H9 (cell line): ENCODE results near the gene TMEM185B. TPM values are rescaled to one million over a fixed set of nuclear protein-coding genes. Genes with fewer than 3 reads are reported as not detected.

Experiments
- DNase-seq: peaks from one replicate; pipeline ENCODE4 v3.0.0-alpha.2; 2017
- H2AFZ ChIP-seq: one replicate; pipeline ENCODE4 v1.6.1; 2013; ENCODE audit warnings: mild to moderate bottlenecking, low read length, control low read depth, moderate library complexity
- H2AK5ac ChIP-seq: 2 replicates; pipeline ENCODE4 v1.6.1; 2013; ENCODE audit warnings: low read length, control low read depth, mixed read lengths; ENCODE audit not compliant: insufficient read length
- H2BK120ac ChIP-seq: one replicate; pipeline ENCODE4 v1.6.1; 2013; ENCODE audit warnings: low read depth, mild to moderate bottlenecking, low read length, control low read depth, inconsistent platforms; ENCODE audit not compliant: poor library complexity, severe bottlenecking
- H2BK12ac ChIP-seq: 2 replicates; pipeline ENCODE4 v1.6.1; 2013; ENCODE audit warnings: low read length, control low read depth, mixed read lengths, low read depth; ENCODE audit not compliant: insufficient read length
- H2BK15ac ChIP-seq: 2 replicates; pipeline ENCODE4 v1.6.1; 2013; ENCODE audit warnings: low read depth, low read length, control low read depth
- H2BK20ac ChIP-seq: one replicate; pipeline ENCODE4 v1.6.1; 2013; ENCODE audit warnings: low read depth, mild to moderate bottlenecking, low read length, control low read depth, inconsistent platforms; ENCODE audit not compliant: poor library complexity, severe bottlenecking
- H2BK5ac ChIP-seq: 2 replicates; pipeline ENCODE4 v1.6.1; 2013; ENCODE audit warnings: low read length, control low read depth, mixed read lengths; ENCODE audit not compliant: insufficient read length
- H3K14ac ChIP-seq: 2 replicates; pipeline ENCODE4 v1.6.1; 2013; ENCODE audit warnings: low read length, control low read depth; ENCODE audit not compliant: insufficient read depth
- H3K18ac ChIP-seq: 2 replicates; pipeline ENCODE4 v1.6.1; 2013; ENCODE audit warnings: low read depth, mild to moderate bottlenecking, mixed read lengths, low read length, control low read depth; ENCODE audit not compliant: insufficient read length
- H3K23ac ChIP-seq: 2 replicates; pipeline ENCODE4 v1.6.1; 2013; ENCODE audit warnings: low read length, control low read depth, mixed read lengths, low read depth; ENCODE audit not compliant: insufficient read length
- H3K23me2 ChIP-seq: 2 replicates; pipeline ENCODE4 v1.6.1; 2013; ENCODE audit warnings: low read depth, mild to moderate bottlenecking, mixed read lengths, low read length, control low read depth; ENCODE audit not compliant: insufficient read length, poor library complexity, severe bottlenecking
- H3K27ac ChIP-seq: 2 replicates; pipeline ENCODE4 v1.5.1; 2013; ENCODE audit warnings: low read length, control low read depth, mixed read lengths, low read depth; ENCODE audit not compliant: insufficient read length
- H3K27me3 ChIP-seq: 2 replicates; pipeline ENCODE4 v1.6.1; 2013; ENCODE audit warnings: low read length, control low read depth, inconsistent platforms; ENCODE audit not compliant: insufficient read depth
- H3K4ac ChIP-seq: 2 replicates; pipeline ENCODE4 v1.6.1; 2013; ENCODE audit warnings: low read depth, mild to moderate bottlenecking, control low read depth, inconsistent platforms, low read length, moderate library complexity
- H3K4me1 ChIP-seq: 2 replicates; pipeline ENCODE4 v1.6.1; 2013; ENCODE audit warnings: low read length, control low read depth, inconsistent platforms; ENCODE audit not compliant: insufficient read depth
- H3K4me2 ChIP-seq: 2 replicates; pipeline ENCODE4 v1.6.1; 2013; ENCODE audit warnings: low read length, control low read depth, mixed read lengths; ENCODE audit not compliant: insufficient read length, insufficient read depth
- H3K56ac ChIP-seq: 2 replicates; pipeline ENCODE4 v1.6.1; 2013; ENCODE audit warnings: low read depth, mild to moderate bottlenecking, mixed read lengths, low read length, control low read depth; ENCODE audit not compliant: insufficient read length
- H3K79me1 ChIP-seq: 2 replicates; pipeline ENCODE4 v1.6.1; 2013; ENCODE audit warnings: low read depth, mild to moderate bottlenecking, moderate library complexity, low read length, control low read depth, inconsistent platforms; ENCODE audit not compliant: insufficient read depth, poor library complexity, severe bottlenecking
- H3K79me2 ChIP-seq: 2 replicates; pipeline ENCODE4 v1.6.1; 2013; ENCODE audit warnings: low read length, control low read depth, inconsistent platforms; ENCODE audit not compliant: insufficient read depth
- H3K9ac ChIP-seq: 2 replicates; pipeline ENCODE4 v1.6.1; 2013; ENCODE audit warnings: low read length, control low read depth, mixed read lengths; ENCODE audit not compliant: insufficient read length; ENCODE audit errors: extremely low read depth
- H3K9me3 ChIP-seq: one replicate; pipeline ENCODE4 v1.6.1; 2013; ENCODE audit warnings: low read depth, low read length, inconsistent platforms; ENCODE audit not compliant: control insufficient read depth
- H3T11ph ChIP-seq: one replicate; pipeline ENCODE4 v1.6.1; 2013; ENCODE audit warnings: mild to moderate bottlenecking, low read length, control low read depth, inconsistent platforms
- H4K20me1 ChIP-seq: one replicate; pipeline ENCODE4 v1.6.1; 2013; ENCODE audit not compliant: control insufficient read depth, insufficient read length, insufficient read depth
- H4K5ac ChIP-seq: 2 replicates; pipeline ENCODE4 v1.6.1; 2013; ENCODE audit warnings: low read depth, mild to moderate bottlenecking, mixed read lengths, low read length, control low read depth; ENCODE audit not compliant: insufficient read length
- H4K8ac ChIP-seq: replicated peaks from 2 replicates; pipeline ENCODE4 v1.6.1; 2013; ENCODE audit warnings: low read length, control low read depth, mixed read lengths, low read depth; ENCODE audit not compliant: insufficient read length
- H4K91ac ChIP-seq: 2 replicates; pipeline ENCODE4 v1.6.1; 2013; ENCODE audit warnings: low read depth, mild to moderate bottlenecking, moderate library complexity, mixed read lengths, low read length, control low read depth; ENCODE audit not compliant: insufficient read length
- H3K27ac Mint-ChIP-seq, 3 experiments: 2 replicates in 2 of 3; 3 replicates in 1 of 3; pipeline ENCODE4 v1.8.0; 2020 to 2021; ENCODE audit warnings: mixed read lengths in 3 of 3, mild to moderate bottlenecking in 1 of 3, moderate library complexity in 1 of 3
- H3K27me3 Mint-ChIP-seq: 2 replicates; pipeline ENCODE4 v1.8.0; 2021; ENCODE audit warnings: low read depth, mild to moderate bottlenecking, moderate library complexity, mixed read lengths
- H3K36me3 Mint-ChIP-seq, 3 experiments: 2 replicates in 2 of 3; 3 replicates in 1 of 3; pipeline ENCODE4 v1.8.0; 2020 to 2021; ENCODE audit warnings: low read depth in 3 of 3, mixed read lengths in 3 of 3; ENCODE audit not compliant: insufficient read depth in 1 of 3
- H3K4me1 Mint-ChIP-seq, 2 experiments: 2 replicates each; pipeline ENCODE4 v1.8.0; 2020; ENCODE audit warnings: mixed read lengths in 2 of 2
- H3K4me3 Mint-ChIP-seq, 2 experiments: 2 replicates in 1 of 2; 3 replicates in 1 of 2; pipeline ENCODE4 v1.8.0; 2020 to 2021; ENCODE audit warnings: mild to moderate bottlenecking in 2 of 2, mixed read lengths in 2 of 2, moderate library complexity in 1 of 2
- H3K9me3 Mint-ChIP-seq, 2 experiments: 2 replicates in 1 of 2; 3 replicates in 1 of 2; pipeline ENCODE4 v1.8.0; 2020; ENCODE audit warnings: mild to moderate bottlenecking in 2 of 2, mixed read lengths in 2 of 2, moderate library complexity in 1 of 2
- WGBS: extraction: QIAGEN DNeasy Blood & Tissue Kit; methylation state at CpG from one replicate; pipeline ENCODE4 v1.1.7; 2013; ENCODE audit warnings: missing lambda C conversion rate, low lambda C conversion rate, mixed read lengths; ENCODE audit not compliant: insufficient read length; ENCODE audit errors: extremely low coverage; 5-methylcytosine and 5-hydroxymethylcytosine counted together
- total RNA-seq: library from RNA; stranded (reverse); gene quantifications from 2 replicates; pipeline ENCODE4 v1.2.1, GENCODE V29; 2021
- TF ChIP-seq, protein P1 (sequence below): fragments of 200-600 bp; sonication (generic); conservative IDR thresholded peaks from 3 replicates; pipeline ENCODE4 v1.8.0; 2021; ENCODE audit warnings: antibody characterized with exemption, mild to moderate bottlenecking

The TMEM185B gene
- total RNA-seq, 1 experiment from 2014 or later = 29.0 TPM

DNA sequence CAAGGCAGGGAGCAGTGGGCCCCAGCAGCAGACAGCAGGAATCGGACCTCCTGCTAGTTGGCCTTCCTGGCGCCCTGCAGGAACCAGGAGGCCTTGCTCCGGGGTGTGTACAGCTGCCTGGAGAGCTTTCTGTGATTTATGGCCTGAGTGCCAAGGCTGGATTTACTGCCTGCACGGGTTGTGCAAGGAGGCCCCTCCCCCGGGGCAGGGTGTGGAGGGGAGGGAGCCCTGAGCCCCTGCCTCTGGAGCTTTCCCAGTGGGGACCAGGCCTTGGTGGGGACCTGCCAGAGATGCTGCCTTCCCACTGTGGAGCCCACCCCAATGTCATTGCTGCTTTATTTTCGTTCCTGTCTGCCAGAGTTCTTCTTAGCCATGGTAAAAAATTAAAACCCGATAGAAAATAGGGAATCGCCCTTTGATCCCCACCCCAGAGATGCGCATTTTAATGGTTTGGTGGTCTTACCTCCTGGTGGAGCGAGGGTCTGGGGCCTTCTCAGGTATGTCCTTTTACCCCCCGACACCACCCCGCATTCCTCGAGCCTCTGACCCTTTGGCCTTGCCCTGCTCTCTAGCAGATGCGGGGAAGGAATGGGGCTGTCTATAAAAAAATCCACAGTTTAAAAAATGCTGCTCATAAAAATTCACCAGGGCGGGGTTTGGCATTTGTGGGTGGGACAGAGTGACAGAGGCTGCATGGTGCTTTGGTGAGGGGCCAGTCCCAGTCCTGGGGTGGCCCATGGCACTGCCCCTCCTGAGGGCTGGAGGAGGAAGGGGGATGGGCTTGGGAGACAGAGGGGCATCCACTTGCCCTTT, 22.5 kb upstream of the TMEM185B start:
- Histone ChIP-seq H2AFZ (no peak overlapping the region), H4K91ac (no peak overlapping the region), H2BK20ac (no peak overlapping the region), H2BK5ac (no peak overlapping the region), H3K18ac (no peak overlapping the region), H4K5ac (no peak overlapping the region), H3K27me3 (peaks cover 2% of the 10 kb centered on the region; the same call in 1 of the 2 replicates), H3K56ac (no peak overlapping the region), H3K79me1 (no peaks in the 10 kb centered on the region), H3K23me2 (peaks cover 4% of the 10 kb centered on the region), H3K79me2 (no peaks in the 10 kb centered on the region), H3K14ac (no peak overlapping the region; the same call in 1 of the 2 replicates), H2BK15ac (no peak overlapping the region), H3K4me1 (peaks cover 7% of the 10 kb centered on the region), H2BK120ac (no peak overlapping the region), H4K8ac (no peak overlapping the region), H3K4me2 (no peak overlapping the region), H3K27ac (no peak overlapping the region), H2AK5ac (no peak overlapping the region), H3K23ac (no peak overlapping the region), H3K4ac (no peak overlapping the region), H3T11ph (no peak overlapping the region), H3K9me3 (no peaks in the 10 kb centered on the region), H4K20me1 (no peaks in the 10 kb centered on the region), H2BK12ac (no peak overlapping the region), H3K9ac (no peak overlapping the region)
- H3K27ac Mint-ChIP-seq = no peak overlapping the region; a peak in 1 of 7 replicates
- H3K4me3 Mint-ChIP-seq = no peak overlapping the region; a peak in 1 of 5 replicates
- no peak for DNase-seq
- peaks cover 41 to 47% of the 10 kb centered on the region in 2 experiments for H3K4me1 Mint-ChIP-seq
- H3K36me3 Mint-ChIP-seq = no peaks in the 10 kb centered on the region; a peak in 1 of 7 replicates
- TF ChIP-seq, protein P1, sequence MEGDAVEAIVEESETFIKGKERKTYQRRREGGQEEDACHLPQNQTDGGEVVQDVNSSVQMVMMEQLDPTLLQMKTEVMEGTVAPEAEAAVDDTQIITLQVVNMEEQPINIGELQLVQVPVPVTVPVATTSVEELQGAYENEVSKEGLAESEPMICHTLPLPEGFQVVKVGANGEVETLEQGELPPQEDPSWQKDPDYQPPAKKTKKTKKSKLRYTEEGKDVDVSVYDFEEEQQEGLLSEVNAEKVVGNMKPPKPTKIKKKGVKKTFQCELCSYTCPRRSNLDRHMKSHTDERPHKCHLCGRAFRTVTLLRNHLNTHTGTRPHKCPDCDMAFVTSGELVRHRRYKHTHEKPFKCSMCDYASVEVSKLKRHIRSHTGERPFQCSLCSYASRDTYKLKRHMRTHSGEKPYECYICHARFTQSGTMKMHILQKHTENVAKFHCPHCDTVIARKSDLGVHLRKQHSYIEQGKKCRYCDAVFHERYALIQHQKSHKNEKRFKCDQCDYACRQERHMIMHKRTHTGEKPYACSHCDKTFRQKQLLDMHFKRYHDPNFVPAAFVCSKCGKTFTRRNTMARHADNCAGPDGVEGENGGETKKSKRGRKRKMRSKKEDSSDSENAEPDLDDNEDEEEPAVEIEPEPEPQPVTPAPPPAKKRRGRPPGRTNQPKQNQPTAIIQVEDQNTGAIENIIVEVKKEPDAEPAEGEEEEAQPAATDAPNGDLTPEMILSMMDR = no peak
- H3K27me3 Mint-ChIP-seq = peaks cover 44% of the 10 kb centered on the region
- no CpG with 5 or more reads among the region's 15 CpGs for WGBS
- peaks cover 0 to 4% of the 10 kb centered on the region in 2 experiments; a peak in 1 of 5 replicates for H3K9me3 Mint-ChIP-seq
